ENCODE measurements around the gene CHSY1.

DNA sequence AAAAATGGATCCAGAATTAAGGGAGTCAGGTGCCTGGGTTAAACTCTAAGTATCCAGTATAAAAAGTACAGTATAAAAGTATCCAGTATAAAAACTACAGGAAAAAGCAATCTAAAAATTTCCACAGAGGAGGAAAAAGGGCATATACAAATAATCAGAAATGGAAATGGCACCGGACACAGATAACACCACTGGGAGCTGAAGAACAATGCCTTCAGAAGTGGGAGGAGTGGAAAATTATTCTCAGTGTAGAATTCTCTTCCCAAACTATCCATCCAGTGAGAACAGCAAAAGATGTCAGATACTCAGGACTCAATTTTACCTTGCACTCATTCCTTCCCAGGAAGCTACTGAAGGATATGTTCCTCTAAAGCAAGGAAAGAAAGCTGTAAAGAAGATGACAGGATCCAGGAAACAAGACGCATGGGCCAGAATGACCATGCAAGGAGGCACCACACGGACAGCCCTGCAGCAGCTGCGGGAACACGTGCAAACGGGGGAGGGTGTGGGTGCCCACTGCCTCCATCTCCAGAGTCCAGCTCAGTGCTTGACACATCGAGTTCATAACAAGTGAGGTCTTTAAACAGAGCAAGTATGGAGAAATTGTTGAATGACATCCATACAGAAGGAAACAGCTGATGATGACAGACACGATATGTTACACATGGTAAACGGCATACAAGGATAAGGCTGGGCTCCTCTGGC lies 68.5 kb downstream of the CHSY1 start:
- TF ChIP-seq, protein P1, sequence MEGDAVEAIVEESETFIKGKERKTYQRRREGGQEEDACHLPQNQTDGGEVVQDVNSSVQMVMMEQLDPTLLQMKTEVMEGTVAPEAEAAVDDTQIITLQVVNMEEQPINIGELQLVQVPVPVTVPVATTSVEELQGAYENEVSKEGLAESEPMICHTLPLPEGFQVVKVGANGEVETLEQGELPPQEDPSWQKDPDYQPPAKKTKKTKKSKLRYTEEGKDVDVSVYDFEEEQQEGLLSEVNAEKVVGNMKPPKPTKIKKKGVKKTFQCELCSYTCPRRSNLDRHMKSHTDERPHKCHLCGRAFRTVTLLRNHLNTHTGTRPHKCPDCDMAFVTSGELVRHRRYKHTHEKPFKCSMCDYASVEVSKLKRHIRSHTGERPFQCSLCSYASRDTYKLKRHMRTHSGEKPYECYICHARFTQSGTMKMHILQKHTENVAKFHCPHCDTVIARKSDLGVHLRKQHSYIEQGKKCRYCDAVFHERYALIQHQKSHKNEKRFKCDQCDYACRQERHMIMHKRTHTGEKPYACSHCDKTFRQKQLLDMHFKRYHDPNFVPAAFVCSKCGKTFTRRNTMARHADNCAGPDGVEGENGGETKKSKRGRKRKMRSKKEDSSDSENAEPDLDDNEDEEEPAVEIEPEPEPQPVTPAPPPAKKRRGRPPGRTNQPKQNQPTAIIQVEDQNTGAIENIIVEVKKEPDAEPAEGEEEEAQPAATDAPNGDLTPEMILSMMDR (IDR thresholded peaks at IDR 0.05) = no peak
- no peak for TF ChIP-seq POLR2A (IDR thresholded peaks at IDR 0.05)

Measured in uterus (tissue), 2 donors.